SU-DHL-6 (cell line): ENCODE results near the gene SUPT20HL1.

Experiments used
- EZH2phosphoT487 ChIP-seq: fragments of 200-600 bp; sonication (generic), shearing (Covaris generic); conservative IDR thresholded peaks from 2 replicates; pipeline ENCODE4 v1.6.1; 2018; ENCODE audit warnings: mild to moderate bottlenecking, antibody characterized with exemption, low read length, moderate library complexity, mixed read lengths
- TF ChIP-seq, protein P1 (sequence below): fragments of 200-600 bp; sonication (generic); IDR thresholded peaks from one replicate; pipeline ENCODE4 v1.5.1; 2017; ENCODE audit warnings: antibody characterized with exemption, mild to moderate bottlenecking, low read length, moderate library complexity; ENCODE audit not compliant: insufficient read depth, poor library complexity, severe bottlenecking

DNA sequence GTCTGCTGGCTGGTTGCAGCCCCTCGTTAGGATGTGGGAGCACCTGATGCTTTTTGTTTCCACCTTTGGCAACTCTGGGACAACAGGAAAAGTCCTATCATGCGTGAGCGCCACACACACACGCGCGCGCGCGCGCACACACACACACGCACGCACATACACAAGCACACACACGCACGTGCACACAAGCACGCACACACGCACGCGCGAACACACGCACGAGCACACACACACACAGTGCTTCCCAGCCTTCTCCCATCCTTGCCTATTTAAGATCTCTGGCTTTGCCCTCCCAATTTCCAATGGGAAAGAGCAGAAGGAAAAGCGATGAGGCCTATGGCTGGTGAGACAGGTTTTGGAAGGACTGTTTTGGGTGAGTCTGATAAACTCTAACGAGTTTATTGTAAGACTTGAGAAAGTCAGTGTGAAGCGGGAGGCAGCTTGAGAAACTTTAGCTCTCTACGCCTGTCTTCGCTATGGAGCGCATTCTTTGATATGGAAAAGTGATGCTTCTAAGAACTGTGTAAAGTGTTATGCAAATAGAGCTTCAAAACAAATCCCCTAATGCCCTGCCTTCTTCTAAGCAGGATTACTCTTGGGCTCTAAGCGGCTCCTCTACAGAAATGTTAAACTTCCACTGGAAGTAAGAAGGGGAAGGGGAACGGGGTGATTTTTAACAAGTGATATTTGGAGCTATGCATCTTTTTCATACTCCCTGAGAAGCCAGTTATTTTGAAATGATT, 11.8 kb downstream of the SUPT20HL1 start:
- TF ChIP-seq, protein P1, sequence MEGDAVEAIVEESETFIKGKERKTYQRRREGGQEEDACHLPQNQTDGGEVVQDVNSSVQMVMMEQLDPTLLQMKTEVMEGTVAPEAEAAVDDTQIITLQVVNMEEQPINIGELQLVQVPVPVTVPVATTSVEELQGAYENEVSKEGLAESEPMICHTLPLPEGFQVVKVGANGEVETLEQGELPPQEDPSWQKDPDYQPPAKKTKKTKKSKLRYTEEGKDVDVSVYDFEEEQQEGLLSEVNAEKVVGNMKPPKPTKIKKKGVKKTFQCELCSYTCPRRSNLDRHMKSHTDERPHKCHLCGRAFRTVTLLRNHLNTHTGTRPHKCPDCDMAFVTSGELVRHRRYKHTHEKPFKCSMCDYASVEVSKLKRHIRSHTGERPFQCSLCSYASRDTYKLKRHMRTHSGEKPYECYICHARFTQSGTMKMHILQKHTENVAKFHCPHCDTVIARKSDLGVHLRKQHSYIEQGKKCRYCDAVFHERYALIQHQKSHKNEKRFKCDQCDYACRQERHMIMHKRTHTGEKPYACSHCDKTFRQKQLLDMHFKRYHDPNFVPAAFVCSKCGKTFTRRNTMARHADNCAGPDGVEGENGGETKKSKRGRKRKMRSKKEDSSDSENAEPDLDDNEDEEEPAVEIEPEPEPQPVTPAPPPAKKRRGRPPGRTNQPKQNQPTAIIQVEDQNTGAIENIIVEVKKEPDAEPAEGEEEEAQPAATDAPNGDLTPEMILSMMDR = no peak
- TF ChIP-seq EZH2phosphoT487 = no peak
